ENCODE data around the gene FAT1.

DNA sequence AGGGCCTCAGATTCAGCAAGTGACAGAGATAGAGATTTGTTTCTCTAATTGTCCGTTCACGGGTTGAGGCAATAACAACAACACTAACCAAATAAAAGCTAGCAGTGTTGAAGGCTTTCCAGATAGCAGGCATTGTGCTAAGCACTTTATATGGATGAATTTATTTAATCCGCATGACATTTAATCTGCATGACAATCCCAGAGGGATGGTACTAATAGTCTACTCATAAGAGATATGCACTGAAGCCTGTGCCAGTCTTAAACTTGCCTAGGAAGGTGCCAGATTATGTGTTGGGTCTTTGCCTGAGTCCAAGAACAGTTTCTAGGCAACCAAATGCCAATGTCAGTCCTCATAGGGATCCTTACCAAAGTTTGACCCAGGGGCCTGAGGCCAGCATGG is 37.7 kb upstream of the FAT1 start:
- TF ChIP-seq SMAD3 (CRISPR knock-in tag; IDR thresholded peaks at IDR 0.05; ENCODE audit: borderline replicate concordance) (no peak), ESRRA (CRISPR knock-in tag; IDR thresholded peaks at IDR 0.05; ENCODE audit: borderline replicate concordance) (no peak), NFE2L1 (CRISPR knock-in tag; IDR thresholded peaks at IDR 0.05) (no peak), ZBTB21 (CRISPR knock-in tag; IDR thresholded peaks at IDR 0.05; ENCODE audit: borderline replicate concordance) (no peak), RORB (CRISPR knock-in tag; IDR thresholded peaks at IDR 0.05) (no peak)
- TF ChIP-seq, protein P1, sequence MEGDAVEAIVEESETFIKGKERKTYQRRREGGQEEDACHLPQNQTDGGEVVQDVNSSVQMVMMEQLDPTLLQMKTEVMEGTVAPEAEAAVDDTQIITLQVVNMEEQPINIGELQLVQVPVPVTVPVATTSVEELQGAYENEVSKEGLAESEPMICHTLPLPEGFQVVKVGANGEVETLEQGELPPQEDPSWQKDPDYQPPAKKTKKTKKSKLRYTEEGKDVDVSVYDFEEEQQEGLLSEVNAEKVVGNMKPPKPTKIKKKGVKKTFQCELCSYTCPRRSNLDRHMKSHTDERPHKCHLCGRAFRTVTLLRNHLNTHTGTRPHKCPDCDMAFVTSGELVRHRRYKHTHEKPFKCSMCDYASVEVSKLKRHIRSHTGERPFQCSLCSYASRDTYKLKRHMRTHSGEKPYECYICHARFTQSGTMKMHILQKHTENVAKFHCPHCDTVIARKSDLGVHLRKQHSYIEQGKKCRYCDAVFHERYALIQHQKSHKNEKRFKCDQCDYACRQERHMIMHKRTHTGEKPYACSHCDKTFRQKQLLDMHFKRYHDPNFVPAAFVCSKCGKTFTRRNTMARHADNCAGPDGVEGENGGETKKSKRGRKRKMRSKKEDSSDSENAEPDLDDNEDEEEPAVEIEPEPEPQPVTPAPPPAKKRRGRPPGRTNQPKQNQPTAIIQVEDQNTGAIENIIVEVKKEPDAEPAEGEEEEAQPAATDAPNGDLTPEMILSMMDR (IDR thresholded peaks at IDR 0.05) = no peak
- TF ChIP-seq, protein P2, sequence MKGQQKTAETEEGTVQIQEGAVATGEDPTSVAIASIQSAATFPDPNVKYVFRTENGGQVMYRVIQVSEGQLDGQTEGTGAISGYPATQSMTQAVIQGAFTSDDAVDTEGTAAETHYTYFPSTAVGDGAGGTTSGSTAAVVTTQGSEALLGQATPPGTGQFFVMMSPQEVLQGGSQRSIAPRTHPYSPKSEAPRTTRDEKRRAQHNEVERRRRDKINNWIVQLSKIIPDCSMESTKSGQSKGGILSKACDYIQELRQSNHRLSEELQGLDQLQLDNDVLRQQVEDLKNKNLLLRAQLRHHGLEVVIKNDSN (CRISPR knock-in tag; IDR thresholded peaks at IDR 0.05) = no peak
- TF ChIP-seq, protein P3, sequence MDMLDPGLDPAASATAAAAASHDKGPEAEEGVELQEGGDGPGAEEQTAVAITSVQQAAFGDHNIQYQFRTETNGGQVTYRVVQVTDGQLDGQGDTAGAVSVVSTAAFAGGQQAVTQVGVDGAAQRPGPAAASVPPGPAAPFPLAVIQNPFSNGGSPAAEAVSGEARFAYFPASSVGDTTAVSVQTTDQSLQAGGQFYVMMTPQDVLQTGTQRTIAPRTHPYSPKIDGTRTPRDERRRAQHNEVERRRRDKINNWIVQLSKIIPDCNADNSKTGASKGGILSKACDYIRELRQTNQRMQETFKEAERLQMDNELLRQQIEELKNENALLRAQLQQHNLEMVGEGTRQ (CRISPR knock-in tag; IDR thresholded peaks at IDR 0.05) = no peak

All from WTC11 (cell line).